Loucy (cell line): ENCODE data around the gene SCUBE2.
"Not testable (repeated sequence)": the region's sequence is repeated elsewhere in the genome, so short reads cannot be mapped to it uniquely, and the experiment has no call there.

Experiments used
- H2AFZ ChIP-seq: fragments of 200-600 bp; sonication (generic); 2 replicates; pipeline ENCODE4 v1.6.0; 2016; ENCODE audit warnings: antibody characterized with exemption, mild to moderate bottlenecking, low read length, moderate library complexity
- H3F3A ChIP-seq: fragments of 200-600 bp; 2 replicates; pipeline ENCODE4 v1.6.0; 2016; ENCODE audit warnings: antibody characterized with exemption, low read depth, mild to moderate bottlenecking
- H3K27me3 ChIP-seq: fragments of 200-600 bp; sonication (generic); 2 replicates; pipeline ENCODE4 v1.6.1; 2014; ENCODE audit warnings: low read length, mild to moderate bottlenecking; ENCODE audit not compliant: insufficient read depth, poor library complexity, severe bottlenecking
- H3K36me3 ChIP-seq: fragments of 200-600 bp; sonication (generic); 2 replicates; pipeline ENCODE4 v1.6.1; 2016; ENCODE audit warnings: low read length; ENCODE audit not compliant: insufficient read depth
- H3K4me1 ChIP-seq: fragments of 200-600 bp; sonication (generic); 2 replicates; pipeline ENCODE4 v1.5.1; 2014; ENCODE audit warnings: low read length, mild to moderate bottlenecking; ENCODE audit not compliant: insufficient read depth, poor library complexity, severe bottlenecking
- H3K4me2 ChIP-seq: fragments of 200-600 bp; sonication (generic); 2 replicates; pipeline ENCODE4 v1.6.0; 2014; ENCODE audit warnings: antibody characterized with exemption, low read length, low read depth, mild to moderate bottlenecking; ENCODE audit not compliant: poor library complexity, severe bottlenecking
- H3K4me3 ChIP-seq: fragments of 200-600 bp; sonication (generic); 2 replicates; pipeline ENCODE4 v1.5.1; 2014; ENCODE audit warnings: low read length, mild to moderate bottlenecking, mixed read lengths; ENCODE audit not compliant: poor library complexity, severe bottlenecking
- H3K79me2 ChIP-seq: fragments of 200-600 bp; sonication (generic); 2 replicates; pipeline ENCODE4 v1.6.1; 2014; ENCODE audit warnings: low read length; ENCODE audit not compliant: insufficient read depth
- H3K9ac ChIP-seq: fragments of 200-600 bp; sonication (generic); 2 replicates; pipeline ENCODE4 v1.6.0; 2014; ENCODE audit warnings: mild to moderate bottlenecking, low read depth, low read length, moderate library complexity; ENCODE audit not compliant: poor library complexity, severe bottlenecking
- H3K9me2 ChIP-seq: fragments of 200-600 bp; sonication (generic); replicated peaks from 2 replicates; pipeline ENCODE4 v1.6.1; 2016; ENCODE audit warnings: low read depth, low read length, mixed read lengths
- H3K9me3 ChIP-seq: fragments of 200-600 bp; sonication (generic); 2 replicates; pipeline ENCODE4 v1.6.1; 2014; ENCODE audit warnings: mild to moderate bottlenecking, antibody characterized with exemption, low read length, low read depth; ENCODE audit not compliant: insufficient read depth
- H4K20me1 ChIP-seq: fragments of 200-600 bp; sonication (generic); 2 replicates; pipeline ENCODE4 v1.6.0; 2014; ENCODE audit warnings: antibody characterized with exemption, low read length, mild to moderate bottlenecking; ENCODE audit not compliant: insufficient read depth, poor library complexity, severe bottlenecking
- EZH2phosphoT487 ChIP-seq: fragments of 200-600 bp; IDR thresholded peaks from 2 replicates; pipeline ENCODE4 v1.6.1; 2018; ENCODE audit warnings: antibody characterized with exemption, mild to moderate bottlenecking, moderate library complexity, borderline replicate concordance
- TF ChIP-seq, protein P1 (sequence below): fragments of 200-600 bp; sonication (generic); conservative IDR thresholded peaks from 2 replicates; pipeline ENCODE4 v1.5.1; 2014; ENCODE audit warnings: mild to moderate bottlenecking, antibody characterized with exemption, low read length

The SCUBE2 gene

DNA sequence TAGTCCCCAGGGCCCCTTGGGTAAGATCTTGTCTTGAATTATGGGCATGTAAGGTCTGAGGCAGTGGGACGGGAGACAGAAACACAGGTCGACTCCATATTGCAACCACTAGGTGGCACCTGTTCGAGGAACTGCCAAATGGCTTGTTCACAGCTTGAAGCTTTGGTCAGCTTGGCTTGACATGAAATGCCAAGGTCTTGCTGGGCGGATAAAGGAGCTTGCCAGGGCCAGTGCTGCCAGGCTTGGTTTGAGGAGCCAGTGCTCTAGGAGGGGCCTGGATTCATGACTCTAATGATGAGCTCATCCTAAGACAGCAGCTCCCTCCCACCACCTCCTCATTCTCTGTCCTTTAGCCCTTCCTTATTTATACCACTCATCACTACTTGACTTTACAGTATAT lies 75.7 kb downstream of the SCUBE2 start:
- TF ChIP-seq EZH2phosphoT487 = no peak
- TF ChIP-seq, protein P1, sequence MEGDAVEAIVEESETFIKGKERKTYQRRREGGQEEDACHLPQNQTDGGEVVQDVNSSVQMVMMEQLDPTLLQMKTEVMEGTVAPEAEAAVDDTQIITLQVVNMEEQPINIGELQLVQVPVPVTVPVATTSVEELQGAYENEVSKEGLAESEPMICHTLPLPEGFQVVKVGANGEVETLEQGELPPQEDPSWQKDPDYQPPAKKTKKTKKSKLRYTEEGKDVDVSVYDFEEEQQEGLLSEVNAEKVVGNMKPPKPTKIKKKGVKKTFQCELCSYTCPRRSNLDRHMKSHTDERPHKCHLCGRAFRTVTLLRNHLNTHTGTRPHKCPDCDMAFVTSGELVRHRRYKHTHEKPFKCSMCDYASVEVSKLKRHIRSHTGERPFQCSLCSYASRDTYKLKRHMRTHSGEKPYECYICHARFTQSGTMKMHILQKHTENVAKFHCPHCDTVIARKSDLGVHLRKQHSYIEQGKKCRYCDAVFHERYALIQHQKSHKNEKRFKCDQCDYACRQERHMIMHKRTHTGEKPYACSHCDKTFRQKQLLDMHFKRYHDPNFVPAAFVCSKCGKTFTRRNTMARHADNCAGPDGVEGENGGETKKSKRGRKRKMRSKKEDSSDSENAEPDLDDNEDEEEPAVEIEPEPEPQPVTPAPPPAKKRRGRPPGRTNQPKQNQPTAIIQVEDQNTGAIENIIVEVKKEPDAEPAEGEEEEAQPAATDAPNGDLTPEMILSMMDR = peak; percentile 89
- H3K4me2 ChIP-seq = no peak overlapping the region
- no peaks in the 10 kb centered on the region for H3F3A ChIP-seq
- no peaks in the 10 kb centered on the region for H4K20me1 ChIP-seq
- no peaks in the 10 kb centered on the region for H3K79me2 ChIP-seq
- peak overlapping the region; percentile 44; the same call in 1 of the 2 replicates for H2AFZ ChIP-seq
- no peak overlapping the region for H3K4me3 ChIP-seq
- no peaks in the 10 kb centered on the region for H3K36me3 ChIP-seq
- no peaks in the 10 kb centered on the region for H3K4me1 ChIP-seq
- H3K27me3 ChIP-seq = no peaks in the 10 kb centered on the region
- no peaks in the 10 kb centered on the region for H3K9me3 ChIP-seq
- no peak overlapping the region for H3K9ac ChIP-seq
- no peaks in the 10 kb centered on the region for H3K9me2 ChIP-seq

DNA sequence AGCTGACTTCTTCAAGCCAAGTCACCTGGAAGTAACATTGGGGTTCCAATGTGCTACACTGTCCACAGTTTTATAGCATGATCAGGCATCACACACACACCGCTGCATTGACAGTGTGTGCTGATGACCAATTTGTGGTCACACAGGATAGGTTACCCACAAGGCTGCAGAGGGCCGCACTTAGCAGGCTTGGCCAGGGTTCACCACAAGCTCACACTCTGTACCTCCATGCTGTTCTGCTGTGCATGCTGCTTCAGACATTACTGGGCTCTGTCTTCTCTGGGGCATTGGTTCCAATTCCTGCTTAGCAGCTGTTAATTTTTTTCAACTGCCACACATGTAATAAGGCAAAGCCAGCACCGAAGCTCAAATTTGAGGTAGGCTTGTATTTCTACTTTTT lies 76.6 kb downstream of the SCUBE2 start:
- no peak overlapping the region for H3K9ac ChIP-seq
- H3K9me2 ChIP-seq = no peaks in the 10 kb centered on the region
- no peaks in the 10 kb centered on the region for H3F3A ChIP-seq
- no peaks in the 10 kb centered on the region for H3K27me3 ChIP-seq
- no peaks in the 10 kb centered on the region for H3K4me1 ChIP-seq
- no peaks in the 10 kb centered on the region for H3K36me3 ChIP-seq
- no peaks in the 10 kb centered on the region for H4K20me1 ChIP-seq
- no peak for TF ChIP-seq EZH2phosphoT487
- TF ChIP-seq, protein P1 = no peak
- H3K4me2 ChIP-seq = no peak overlapping the region
- H3K79me2 ChIP-seq = no peaks in the 10 kb centered on the region
- no peak overlapping the region for H3K4me3 ChIP-seq
- no peaks in the 10 kb centered on the region for H3K9me3 ChIP-seq
- no peak overlapping the region for H2AFZ ChIP-seq

DNA sequence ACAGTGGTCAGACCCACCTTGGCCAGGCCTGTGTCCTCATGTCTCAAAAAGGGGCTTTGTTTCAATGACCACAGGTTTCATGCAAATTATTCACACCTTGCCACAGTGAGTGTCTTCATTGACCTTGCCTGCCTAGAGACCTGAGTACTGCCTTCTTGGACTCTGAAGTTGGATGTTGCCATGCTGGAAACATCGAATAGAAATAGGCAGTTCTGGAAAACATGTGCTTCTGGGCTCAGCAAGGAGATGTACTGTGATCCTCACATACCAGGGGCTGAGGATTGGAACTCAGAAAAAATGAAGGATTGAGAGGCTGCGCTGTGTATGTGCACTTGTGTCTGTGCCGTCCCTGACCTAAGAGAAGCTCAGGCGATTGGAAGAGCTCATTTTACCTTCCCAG lies 78.0 kb downstream of the SCUBE2 start:
- Histone ChIP-seq H3K9me3 (no peaks in the 10 kb centered on the region), H3K36me3 (no peaks in the 10 kb centered on the region), H2AFZ (no peak overlapping the region), H4K20me1 (no peaks in the 10 kb centered on the region), H3K79me2 (no peaks in the 10 kb centered on the region), H3K9me2 (no peaks in the 10 kb centered on the region), H3K4me1 (no peaks in the 10 kb centered on the region), H3F3A (no peaks in the 10 kb centered on the region), H3K27me3 (no peaks in the 10 kb centered on the region), H3K4me3 (no peak overlapping the region), H3K4me2 (no peak overlapping the region), H3K9ac (no peak overlapping the region)
- no peak for TF ChIP-seq EZH2phosphoT487
- TF ChIP-seq, protein P1 = no peak

DNA sequence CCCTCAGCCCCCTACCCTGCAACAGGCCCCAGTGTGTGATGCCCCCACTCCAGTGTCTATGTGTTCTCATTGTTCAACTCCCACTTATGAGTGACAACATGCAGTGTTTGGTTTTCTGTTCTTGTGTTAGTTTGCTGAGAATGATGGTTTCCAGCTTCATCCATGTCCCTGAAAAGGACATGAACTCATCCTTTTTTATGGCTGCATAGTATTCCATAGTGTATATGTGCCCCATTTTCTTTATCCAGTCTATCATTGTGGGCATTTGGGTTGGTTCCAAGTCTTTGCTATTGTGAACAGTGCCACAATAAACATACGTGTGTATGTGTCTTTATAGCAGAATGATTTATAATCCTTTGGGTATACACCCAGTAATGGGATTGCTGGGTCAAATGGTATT lies 81.9 kb downstream of the SCUBE2 start:
- not testable (repeated sequence) for H3K9me3 ChIP-seq, H3K4me3 ChIP-seq, H3K4me1 ChIP-seq, H3K27me3 ChIP-seq, H2AFZ ChIP-seq, H3K9me2 ChIP-seq, H4K20me1 ChIP-seq, H3K36me3 ChIP-seq, H3K79me2 ChIP-seq, H3K4me2 ChIP-seq, H3K9ac ChIP-seq, H3F3A ChIP-seq
